ENCODE data around the gene BOK.

DNA sequence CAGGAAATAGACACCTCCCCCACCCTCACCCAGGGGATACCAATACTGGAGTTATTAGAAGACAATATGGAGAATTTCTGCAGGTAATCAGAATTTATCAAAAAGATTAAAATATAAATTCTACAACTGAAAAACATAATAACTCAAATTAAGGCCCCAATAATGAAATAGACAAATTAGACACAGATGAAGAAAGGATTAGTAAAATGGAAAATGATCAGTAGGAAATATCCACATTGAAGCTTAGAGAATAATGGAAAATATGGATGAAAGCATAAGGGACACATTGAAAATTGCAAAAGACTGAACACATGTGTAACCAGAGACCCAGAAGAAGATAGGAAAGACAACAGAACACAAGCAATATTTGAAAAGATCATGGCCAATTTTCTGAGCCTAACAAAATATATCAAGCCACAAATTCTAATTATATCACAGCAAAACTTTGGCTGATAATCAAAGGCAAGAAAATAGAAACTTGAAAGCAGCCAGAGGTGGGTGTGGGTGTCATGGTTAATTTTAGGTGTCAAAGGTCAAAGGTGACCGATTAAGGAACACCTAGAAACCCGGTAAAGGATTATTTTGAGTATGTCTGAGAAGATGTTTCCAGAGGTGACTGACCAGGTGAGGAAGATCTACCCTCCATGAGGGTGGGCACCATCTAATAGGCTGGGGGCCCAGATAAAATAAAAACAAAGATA, 28.2 kb downstream of the BOK start:
- TF ChIP-seq POLR2A (IDR thresholded peaks at IDR 0.05): no peak
- no peak for TF ChIP-seq POLR2AphosphoS5 (IDR thresholded peaks at IDR 0.05; ENCODE audit: insufficient read depth in 1 of 2, low read depth in 1 of 2)
- TF ChIP-seq, protein P1, sequence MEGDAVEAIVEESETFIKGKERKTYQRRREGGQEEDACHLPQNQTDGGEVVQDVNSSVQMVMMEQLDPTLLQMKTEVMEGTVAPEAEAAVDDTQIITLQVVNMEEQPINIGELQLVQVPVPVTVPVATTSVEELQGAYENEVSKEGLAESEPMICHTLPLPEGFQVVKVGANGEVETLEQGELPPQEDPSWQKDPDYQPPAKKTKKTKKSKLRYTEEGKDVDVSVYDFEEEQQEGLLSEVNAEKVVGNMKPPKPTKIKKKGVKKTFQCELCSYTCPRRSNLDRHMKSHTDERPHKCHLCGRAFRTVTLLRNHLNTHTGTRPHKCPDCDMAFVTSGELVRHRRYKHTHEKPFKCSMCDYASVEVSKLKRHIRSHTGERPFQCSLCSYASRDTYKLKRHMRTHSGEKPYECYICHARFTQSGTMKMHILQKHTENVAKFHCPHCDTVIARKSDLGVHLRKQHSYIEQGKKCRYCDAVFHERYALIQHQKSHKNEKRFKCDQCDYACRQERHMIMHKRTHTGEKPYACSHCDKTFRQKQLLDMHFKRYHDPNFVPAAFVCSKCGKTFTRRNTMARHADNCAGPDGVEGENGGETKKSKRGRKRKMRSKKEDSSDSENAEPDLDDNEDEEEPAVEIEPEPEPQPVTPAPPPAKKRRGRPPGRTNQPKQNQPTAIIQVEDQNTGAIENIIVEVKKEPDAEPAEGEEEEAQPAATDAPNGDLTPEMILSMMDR (IDR thresholded peaks at IDR 0.05): no peak

Data from vagina (tissue), 2 donors.